Suprapubic skin (tissue), 4 donors: ENCODE measurements around the gene PRDM11.

Experiments used
- CTCF ChIP-seq, 2 donors: fragments of 200-600 bp in 1 of 2; fragments of 450-650 bp in 1 of 2; sonication (generic) in 1 of 2; IDR thresholded peaks; one replicate each; pipeline ENCODE4 v1.5.1; 2016 to 2019; ENCODE audit warnings: antibody characterized with exemption in 2 of 2, mild to moderate bottlenecking in 1 of 2, moderate library complexity in 1 of 2
- POLR2A ChIP-seq, 2 donors: fragments of 450-650 bp; IDR thresholded peaks; one replicate each; pipeline ENCODE4 v1.6.1; 2017; ENCODE audit warnings: antibody characterized with exemption in 2 of 2, mild to moderate bottlenecking in 2 of 2, moderate library complexity in 2 of 2
- POLR2AphosphoS5 ChIP-seq, 3 donors: sonication (generic); formaldehyde crosslinking; IDR thresholded peaks; one replicate each; pipeline ENCODE4 v1.6.1; 2017; ENCODE audit warnings: antibody characterized with exemption in 3 of 3

- no peak for TF ChIP-seq POLR2A (IDR thresholded peaks at IDR 0.05)
- no peak for TF ChIP-seq CTCF (IDR thresholded peaks at IDR 0.05)
- TF ChIP-seq POLR2AphosphoS5 (IDR thresholded peaks at IDR 0.05), result no peak
Observed at GRCh38 chr11:45211732-45212131, 65.3 kb downstream of the PRDM11 start.
